WTC11 (cell line): ENCODE results near the gene ZBTB21. TPM values are rescaled to one million over a fixed set of nuclear protein-coding genes. Genes with fewer than 3 reads are reported as not detected.

ENCODE experiments used
- ATAC-seq: fragments of 200-7000 bp; cut with Tn5 transposase; 2 replicates; pipeline ENCODE4 v1.10.0; 2021; ENCODE audit warnings: mild to moderate bottlenecking, moderate library complexity
- CTCF ChIA-PET: fragments of 300-600 bp; sonication (Branson Sonifier 250); formaldehyde crosslinking; loops from one replicate; lab custom pipeline; 2021; ENCODE audit warnings: antibody characterized with exemption; lab: Charles Lee
- POLR2A ChIA-PET: fragments of 350-600 bp; sonication (Branson Sonifier 250); formaldehyde crosslinking; loops from one replicate; lab custom pipeline; 2021; ENCODE audit warnings: antibody characterized with exemption; lab: Charles Lee
- DNase-seq: peaks from one replicate; pipeline ENCODE4 v3.0.0; 2021; ENCODE audit warnings: low spot score
- H3K27ac Mint-ChIP-seq: 2 replicates; pipeline ENCODE4 v1.8.0; 2021; ENCODE audit warnings: mixed read lengths
- H3K27me3 Mint-ChIP-seq: 2 replicates; pipeline ENCODE4 v1.8.0; 2021; ENCODE audit warnings: low read depth, mild to moderate bottlenecking, moderate library complexity, mixed read lengths
- H3K36me3 Mint-ChIP-seq: 2 replicates; pipeline ENCODE4 v1.8.0; 2021; ENCODE audit warnings: mixed read lengths
- H3K4me1 Mint-ChIP-seq: 2 replicates; pipeline ENCODE4 v1.8.0; 2022; ENCODE audit warnings: mixed read lengths
- H3K4me3 Mint-ChIP-seq: 2 replicates; pipeline ENCODE4 v1.8.0; 2021; ENCODE audit warnings: mild to moderate bottlenecking, moderate library complexity, mixed read lengths
- H3K9me3 Mint-ChIP-seq: 2 replicates; pipeline ENCODE4 v1.8.0; 2021; ENCODE audit warnings: mixed read lengths
- CTCF ChIP-seq: fragments of 200-600 bp; IDR thresholded peaks from 2 replicates; pipeline ENCODE4 v1.8.0; 2022; ENCODE audit warnings: antibody characterized with exemption
- GABPB1 ChIP-seq: sonication (generic); formaldehyde crosslinking; IDR thresholded peaks from 2 replicates; pipeline ENCODE4 v1.8.1; 2023; ENCODE audit warnings: mild to moderate bottlenecking, missing genetic modification reagents
- JUN ChIP-seq: sonication (generic); formaldehyde crosslinking; IDR thresholded peaks from 2 replicates; pipeline ENCODE4 v1.8.0; 2023; ENCODE audit warnings: mild to moderate bottlenecking, missing genetic modification reagents
- KAT7 ChIP-seq: sonication (generic); formaldehyde crosslinking; IDR thresholded peaks from 2 replicates; pipeline ENCODE4 v1.8.1; 2023; ENCODE audit warnings: missing genetic modification reagents, mild to moderate bottlenecking, borderline replicate concordance
- MYBL2 ChIP-seq: sonication (generic); formaldehyde crosslinking; IDR thresholded peaks from 2 replicates; pipeline ENCODE4 v1.8.1; 2023; ENCODE audit warnings: mild to moderate bottlenecking, moderate library complexity, missing genetic modification reagents
- NFYB ChIP-seq: sonication (generic); formaldehyde crosslinking; conservative IDR thresholded peaks from 2 replicates; pipeline ENCODE4 v1.8.0; 2022; ENCODE audit warnings: low read depth, missing genetic modification reagents
- SMAD4 ChIP-seq: sonication (generic); formaldehyde crosslinking; IDR thresholded peaks from 2 replicates; pipeline ENCODE4 v1.8.0; 2022; ENCODE audit warnings: mild to moderate bottlenecking, missing genetic modification reagents
- ZNF219 ChIP-seq: sonication (generic); formaldehyde crosslinking; IDR thresholded peaks from 2 replicates; pipeline ENCODE4 v1.8.0; 2023; ENCODE audit warnings: missing genetic modification reagents, mild to moderate bottlenecking, borderline replicate concordance
- ZNF263 ChIP-seq: sonication (generic); formaldehyde crosslinking; IDR thresholded peaks from 2 replicates; pipeline ENCODE4 v1.8.1; 2022; ENCODE audit warnings: low read depth, mild to moderate bottlenecking, moderate library complexity, missing genetic modification reagents
- ZNF317 ChIP-seq: sonication (generic); formaldehyde crosslinking; IDR thresholded peaks from 2 replicates; pipeline ENCODE4 v1.8.1; 2023; ENCODE audit warnings: low read depth, mild to moderate bottlenecking, moderate library complexity, missing genetic modification reagents, borderline replicate concordance
- ZNF512 ChIP-seq: sonication (generic); formaldehyde crosslinking; IDR thresholded peaks from 2 replicates; pipeline ENCODE4 v1.8.1; 2022; ENCODE audit warnings: missing genetic modification reagents, borderline replicate concordance
- total RNA-seq: library from RNA; stranded (reverse); gene quantifications from 3 replicates; pipeline ENCODE4 v1.2.3, GENCODE V29; 2021
- TF ChIP-seq, protein P1 (sequence below): sonication (generic); formaldehyde crosslinking; IDR thresholded peaks from 2 replicates; pipeline ENCODE4 v1.8.1; 2022; ENCODE audit warnings: low read depth, missing genetic modification reagents, borderline replicate concordance
- TF ChIP-seq, protein P2 (sequence below): sonication (generic); formaldehyde crosslinking; IDR thresholded peaks from 2 replicates; pipeline ENCODE4 v1.8.1; 2023; ENCODE audit warnings: mild to moderate bottlenecking, missing genetic modification reagents
- TF ChIP-seq, protein P3 (sequence below): sonication (generic); formaldehyde crosslinking; IDR thresholded peaks from 2 replicates; pipeline ENCODE4 v1.8.1; 2023; ENCODE audit warnings: mild to moderate bottlenecking, missing genetic modification reagents
- TF ChIP-seq, protein P4 (sequence below): fragments of 250-450 bp; sonication (Bioruptor Pico); IDR thresholded peaks from 2 replicates; pipeline ENCODE4 v1.9.0; 2021; ENCODE audit warnings: moderate library complexity, mild to moderate bottlenecking, inconsistent platforms, borderline replicate concordance
- TF ChIP-seq, protein P5 (sequence below): fragments of 250-450 bp; sonication (Bioruptor Pico); conservative IDR thresholded peaks from 2 replicates; pipeline ENCODE4 v1.9.0; 2021; ENCODE audit warnings: mild to moderate bottlenecking
- TF ChIP-seq, protein P6 (sequence below): fragments of 250-450 bp; sonication (Bioruptor Pico); IDR thresholded peaks from 2 replicates; pipeline ENCODE4 v1.9.0; 2021; ENCODE audit warnings: mild to moderate bottlenecking
- TF ChIP-seq, protein P7 (sequence below): sonication (generic); formaldehyde crosslinking; conservative IDR thresholded peaks from 2 replicates; pipeline ENCODE4 v1.8.1; 2023; ENCODE audit warnings: mild to moderate bottlenecking, low read depth, missing genetic modification reagents, moderate library complexity

Gene ZBTB21
- total RNA-seq, 1 experiment from 2014 or later: 13.8 TPM

DNA sequence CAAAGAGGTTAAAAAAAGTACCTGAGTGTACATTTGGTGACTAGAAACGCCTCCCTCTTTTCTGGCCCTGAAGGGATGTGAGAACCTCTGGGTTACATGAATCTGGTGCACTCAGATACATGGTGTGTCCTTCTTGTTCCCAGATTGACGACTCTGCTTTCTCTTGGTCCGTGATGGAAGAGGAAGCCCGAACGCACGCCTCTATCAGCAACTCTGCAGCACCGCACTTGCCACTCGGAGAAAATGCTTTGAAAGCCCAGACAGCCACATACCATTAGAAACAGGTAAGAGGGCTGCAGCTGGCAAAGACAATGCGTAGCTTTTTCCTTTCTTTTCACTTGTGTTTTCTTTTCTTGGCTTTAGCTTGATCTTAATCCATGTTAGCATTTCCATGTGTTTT lies 21.1 kb upstream of the ZBTB21 start:
- TF ChIP-seq, protein P1, sequence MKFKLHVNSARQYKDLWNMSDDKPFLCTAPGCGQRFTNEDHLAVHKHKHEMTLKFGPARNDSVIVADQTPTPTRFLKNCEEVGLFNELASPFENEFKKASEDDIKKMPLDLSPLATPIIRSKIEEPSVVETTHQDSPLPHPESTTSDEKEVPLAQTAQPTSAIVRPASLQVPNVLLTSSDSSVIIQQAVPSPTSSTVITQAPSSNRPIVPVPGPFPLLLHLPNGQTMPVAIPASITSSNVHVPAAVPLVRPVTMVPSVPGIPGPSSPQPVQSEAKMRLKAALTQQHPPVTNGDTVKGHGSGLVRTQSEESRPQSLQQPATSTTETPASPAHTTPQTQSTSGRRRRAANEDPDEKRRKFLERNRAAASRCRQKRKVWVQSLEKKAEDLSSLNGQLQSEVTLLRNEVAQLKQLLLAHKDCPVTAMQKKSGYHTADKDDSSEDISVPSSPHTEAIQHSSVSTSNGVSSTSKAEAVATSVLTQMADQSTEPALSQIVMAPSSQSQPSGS (CRISPR knock-in tag): no peak
- no peak for TF ChIP-seq GABPB1
- TF ChIP-seq ZNF317 (CRISPR knock-in tag): no peak
- no peak for TF ChIP-seq SMAD4 (CRISPR knock-in tag)
- TF ChIP-seq, protein P2, sequence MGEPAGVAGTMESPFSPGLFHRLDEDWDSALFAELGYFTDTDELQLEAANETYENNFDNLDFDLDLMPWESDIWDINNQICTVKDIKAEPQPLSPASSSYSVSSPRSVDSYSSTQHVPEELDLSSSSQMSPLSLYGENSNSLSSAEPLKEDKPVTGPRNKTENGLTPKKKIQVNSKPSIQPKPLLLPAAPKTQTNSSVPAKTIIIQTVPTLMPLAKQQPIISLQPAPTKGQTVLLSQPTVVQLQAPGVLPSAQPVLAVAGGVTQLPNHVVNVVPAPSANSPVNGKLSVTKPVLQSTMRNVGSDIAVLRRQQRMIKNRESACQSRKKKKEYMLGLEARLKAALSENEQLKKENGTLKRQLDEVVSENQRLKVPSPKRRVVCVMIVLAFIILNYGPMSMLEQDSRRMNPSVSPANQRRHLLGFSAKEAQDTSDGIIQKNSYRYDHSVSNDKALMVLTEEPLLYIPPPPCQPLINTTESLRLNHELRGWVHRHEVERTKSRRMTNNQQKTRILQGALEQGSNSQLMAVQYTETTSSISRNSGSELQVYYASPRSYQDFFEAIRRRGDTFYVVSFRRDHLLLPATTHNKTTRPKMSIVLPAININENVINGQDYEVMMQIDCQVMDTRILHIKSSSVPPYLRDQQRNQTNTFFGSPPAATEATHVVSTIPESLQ (CRISPR knock-in tag): no peak
- TF ChIP-seq, protein P3, sequence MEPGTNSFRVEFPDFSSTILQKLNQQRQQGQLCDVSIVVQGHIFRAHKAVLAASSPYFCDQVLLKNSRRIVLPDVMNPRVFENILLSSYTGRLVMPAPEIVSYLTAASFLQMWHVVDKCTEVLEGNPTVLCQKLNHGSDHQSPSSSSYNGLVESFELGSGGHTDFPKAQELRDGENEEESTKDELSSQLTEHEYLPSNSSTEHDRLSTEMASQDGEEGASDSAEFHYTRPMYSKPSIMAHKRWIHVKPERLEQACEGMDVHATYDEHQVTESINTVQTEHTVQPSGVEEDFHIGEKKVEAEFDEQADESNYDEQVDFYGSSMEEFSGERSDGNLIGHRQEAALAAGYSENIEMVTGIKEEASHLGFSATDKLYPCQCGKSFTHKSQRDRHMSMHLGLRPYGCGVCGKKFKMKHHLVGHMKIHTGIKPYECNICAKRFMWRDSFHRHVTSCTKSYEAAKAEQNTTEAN (CRISPR knock-in tag): no peak
- TF ChIP-seq, protein P4, sequence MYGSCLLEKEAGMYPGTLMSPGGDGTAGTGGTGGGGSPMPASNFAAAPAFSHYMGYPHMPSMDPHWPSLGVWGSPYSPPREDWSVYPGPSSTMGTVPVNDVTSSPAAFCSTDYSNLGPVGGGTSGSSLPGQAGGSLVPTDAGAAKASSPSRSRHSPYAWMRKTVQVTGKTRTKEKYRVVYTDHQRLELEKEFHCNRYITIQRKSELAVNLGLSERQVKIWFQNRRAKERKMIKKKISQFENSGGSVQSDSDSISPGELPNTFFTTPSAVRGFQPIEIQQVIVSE (CRISPR knock-in tag): no peak
- TF ChIP-seq, protein P5, sequence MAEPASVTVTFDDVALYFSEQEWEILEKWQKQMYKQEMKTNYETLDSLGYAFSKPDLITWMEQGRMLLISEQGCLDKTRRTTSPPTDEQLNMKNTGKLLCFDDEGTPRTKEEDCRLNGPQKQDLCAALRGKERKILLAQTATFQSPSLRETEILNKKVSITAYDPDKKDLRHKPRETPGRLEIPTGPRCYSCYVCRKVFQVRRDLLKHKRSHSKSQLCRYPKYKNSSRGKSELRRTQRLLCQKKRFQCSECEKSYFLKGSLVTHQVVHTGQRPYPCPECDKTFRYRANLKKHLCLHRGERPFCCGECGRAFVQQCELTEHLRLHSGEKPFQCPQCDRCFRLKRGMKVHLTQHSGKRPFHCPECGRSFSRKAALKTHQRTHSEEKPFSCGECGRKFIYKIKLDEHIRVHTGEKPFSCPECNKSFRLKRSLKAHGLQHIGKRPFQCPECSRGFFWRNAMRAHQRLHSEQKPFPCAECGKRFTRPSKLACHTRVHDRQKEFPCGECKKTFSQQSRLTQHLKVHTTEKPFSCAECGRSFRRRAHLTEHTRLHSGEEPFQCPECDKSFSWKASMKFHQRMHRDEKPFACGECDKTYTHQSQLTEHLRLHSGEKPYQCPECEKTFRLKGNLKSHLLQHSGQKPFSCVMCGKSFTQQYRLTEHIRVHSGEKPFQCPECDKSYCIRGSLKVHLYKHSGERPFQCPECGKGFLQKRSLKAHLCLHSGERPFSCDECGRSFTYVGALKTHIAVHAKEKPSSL: no peak
- TF ChIP-seq, protein P6, sequence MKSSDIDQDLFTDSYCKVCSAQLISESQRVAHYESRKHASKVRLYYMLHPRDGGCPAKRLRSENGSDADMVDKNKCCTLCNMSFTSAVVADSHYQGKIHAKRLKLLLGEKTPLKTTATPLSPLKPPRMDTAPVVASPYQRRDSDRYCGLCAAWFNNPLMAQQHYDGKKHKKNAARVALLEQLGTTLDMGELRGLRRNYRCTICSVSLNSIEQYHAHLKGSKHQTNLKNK (CRISPR knock-in tag): no peak
- TF ChIP-seq CTCF: no peak
- TF ChIP-seq, protein P7, sequence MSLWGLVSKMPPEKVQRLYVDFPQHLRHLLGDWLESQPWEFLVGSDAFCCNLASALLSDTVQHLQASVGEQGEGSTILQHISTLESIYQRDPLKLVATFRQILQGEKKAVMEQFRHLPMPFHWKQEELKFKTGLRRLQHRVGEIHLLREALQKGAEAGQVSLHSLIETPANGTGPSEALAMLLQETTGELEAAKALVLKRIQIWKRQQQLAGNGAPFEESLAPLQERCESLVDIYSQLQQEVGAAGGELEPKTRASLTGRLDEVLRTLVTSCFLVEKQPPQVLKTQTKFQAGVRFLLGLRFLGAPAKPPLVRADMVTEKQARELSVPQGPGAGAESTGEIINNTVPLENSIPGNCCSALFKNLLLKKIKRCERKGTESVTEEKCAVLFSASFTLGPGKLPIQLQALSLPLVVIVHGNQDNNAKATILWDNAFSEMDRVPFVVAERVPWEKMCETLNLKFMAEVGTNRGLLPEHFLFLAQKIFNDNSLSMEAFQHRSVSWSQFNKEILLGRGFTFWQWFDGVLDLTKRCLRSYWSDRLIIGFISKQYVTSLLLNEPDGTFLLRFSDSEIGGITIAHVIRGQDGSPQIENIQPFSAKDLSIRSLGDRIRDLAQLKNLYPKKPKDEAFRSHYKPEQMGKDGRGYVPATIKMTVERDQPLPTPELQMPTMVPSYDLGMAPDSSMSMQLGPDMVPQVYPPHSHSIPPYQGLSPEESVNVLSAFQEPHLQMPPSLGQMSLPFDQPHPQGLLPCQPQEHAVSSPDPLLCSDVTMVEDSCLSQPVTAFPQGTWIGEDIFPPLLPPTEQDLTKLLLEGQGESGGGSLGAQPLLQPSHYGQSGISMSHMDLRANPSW (CRISPR knock-in tag): no peak
- TF ChIP-seq JUN (CRISPR knock-in tag): no peak
- TF ChIP-seq KAT7 (CRISPR knock-in tag): no peak
- TF ChIP-seq NFYB (CRISPR knock-in tag): no peak
- TF ChIP-seq ZNF219: no peak
- no peak for TF ChIP-seq ZNF512 (CRISPR knock-in tag)
- TF ChIP-seq MYBL2: no peak
- TF ChIP-seq ZNF263: no peak
- CTCF ChIA-PET: interaction anchor here (1.3 kb wide), 1 partner anchor 77 kb away, joined by 3 read pairs; no protein-coding TSS in a partner anchor
- H3K27ac Mint-ChIP-seq: no peak overlapping the region

More for the DNA sequence above, 21.1 kb upstream of the ZBTB21 start:
- Mint-ChIP-seq H3K9me3 (peaks cover 10% of the 10 kb centered on the region), H3K4me3 (no peak overlapping the region), H3K27me3 (no peaks in the 10 kb centered on the region), H3K4me1 (no peaks in the 10 kb centered on the region), H3K36me3 (no peaks in the 10 kb centered on the region)
- DNase-seq (no peak), ATAC-seq (no peak)
- POLR2A ChIA-PET: interaction anchor here (1.1 kb wide), 1 partner anchor 18 kb away, joined by 3 read pairs; no protein-coding TSS in a partner anchor
